Activated CD8-positive, alpha-beta memory T cell treated with anti-CD3 and anti-CD28 coated beads for 48 hours (primary cell): ENCODE measurements around the gene EHD1.

Experiments
- DNase-seq, 3 experiments: peaks; one replicate each; pipeline ENCODE4 v3.0.0-alpha.2; 2020; ENCODE audit warnings: low read depth in 2 of 3, low spot score in 2 of 3

EHD1 gene

DNA sequence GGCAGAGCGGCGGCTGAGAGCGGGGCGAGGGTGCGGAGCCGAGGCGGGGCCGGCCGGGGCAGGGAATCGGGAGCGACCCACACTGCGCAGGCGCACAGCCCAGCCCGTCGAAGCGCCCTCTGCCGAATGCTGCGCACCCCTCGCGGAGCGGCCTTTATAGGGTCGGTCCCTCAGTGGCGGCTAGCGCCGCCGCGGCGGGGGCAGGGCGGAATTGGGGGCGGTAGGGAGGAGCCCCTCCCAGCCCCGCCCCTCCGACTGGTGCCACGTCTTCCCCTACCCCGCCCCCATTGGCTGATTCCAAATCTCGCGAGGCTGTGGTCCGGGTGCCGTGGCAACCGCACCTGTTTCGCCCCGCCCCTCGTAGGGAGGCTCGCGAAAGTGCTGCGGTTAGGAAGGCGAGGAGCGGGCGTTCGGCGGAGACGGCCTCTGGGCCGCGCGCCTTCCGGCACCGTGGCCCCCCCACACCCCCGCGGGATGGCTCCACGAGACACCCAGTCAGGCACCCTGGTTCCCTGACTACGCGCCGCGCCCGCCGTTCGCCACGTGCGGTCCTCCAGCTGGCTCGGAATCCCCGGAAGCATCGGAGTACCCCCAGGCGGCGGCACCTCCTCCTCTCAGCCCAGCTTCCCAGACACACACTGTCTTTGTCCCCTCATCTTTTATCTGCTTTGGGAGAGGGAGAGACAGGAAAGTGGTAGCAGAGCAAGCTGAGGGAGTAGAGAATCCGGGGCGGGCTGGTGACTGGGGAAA is at the start of gene EHD1:
EHD1 (minus strand) TSS at position 128 of the 750 bp plus-strand sequence. CDS start 157 bp downstream, outside the sequence.
- DNase-seq = peak; percentile 99

GRCh38 chr11:64926689-64927088 is 48.3 kb upstream of the EHD1 start:
- no peak for DNase-seq

DNA sequence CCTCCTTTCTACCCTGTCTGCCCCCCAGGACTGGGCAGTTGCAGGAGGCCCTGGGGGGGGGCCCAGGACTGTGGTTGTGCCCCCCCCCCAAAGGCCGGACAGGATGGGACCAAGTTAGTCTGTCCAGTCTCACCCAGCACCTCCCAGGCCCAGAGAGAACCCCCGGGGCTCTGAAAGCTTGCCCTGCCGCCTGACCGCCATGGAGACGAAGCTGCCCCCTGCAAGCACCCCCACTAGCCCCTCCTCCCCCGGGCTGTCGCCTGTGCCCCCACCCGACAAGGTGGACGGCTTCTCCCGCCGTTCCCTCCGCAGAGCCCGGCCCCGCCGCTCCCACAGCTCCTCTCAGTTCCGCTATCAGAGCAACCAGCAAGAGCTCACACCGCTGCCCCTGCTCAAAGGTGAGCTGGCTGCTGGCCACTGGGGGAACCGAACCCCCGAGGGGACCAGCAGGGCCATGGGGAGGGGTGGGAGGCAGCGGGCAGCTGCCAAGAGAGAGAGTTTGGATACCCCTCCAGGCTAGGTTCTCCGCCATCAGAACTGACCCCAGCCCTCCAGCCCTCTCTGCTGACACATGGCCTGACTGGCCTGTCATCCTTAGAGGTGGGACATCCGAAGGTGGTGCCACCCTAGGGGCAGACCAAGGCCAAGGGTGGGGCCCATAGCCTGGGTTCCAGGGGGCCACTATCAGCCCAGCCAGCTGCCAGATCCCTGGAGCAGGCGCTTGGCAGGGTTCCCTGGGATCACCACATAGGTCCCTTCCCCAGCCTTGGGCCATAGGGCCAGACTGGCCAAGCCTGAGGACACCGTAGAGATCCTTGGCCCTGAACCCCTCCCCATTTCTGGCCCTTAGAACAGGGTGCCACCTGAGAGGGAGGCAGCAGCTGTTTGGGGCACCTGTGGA is 47.4 kb upstream of the EHD1 start:
- no peak for DNase-seq

DNA sequence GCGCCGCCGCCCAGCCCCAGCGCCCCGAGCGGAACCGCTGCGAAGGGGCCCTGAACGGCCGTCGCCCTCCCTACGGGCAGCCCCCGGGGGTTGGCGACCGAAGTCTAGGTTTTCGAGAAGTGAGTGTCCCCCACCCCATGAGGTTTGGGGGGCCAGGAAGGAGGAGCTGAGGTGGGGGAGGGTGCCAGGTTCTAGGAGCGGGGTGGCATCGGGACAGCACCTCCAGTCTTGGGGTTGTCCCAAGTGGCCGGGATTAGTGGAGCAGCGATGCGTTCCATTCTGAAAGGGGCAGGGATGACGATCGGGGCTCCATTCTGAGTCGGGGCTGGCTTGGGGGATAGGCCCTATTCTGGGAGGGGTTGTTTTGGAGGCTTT is 46.5 kb upstream of the EHD1 start:
- no peak for DNase-seq

DNA sequence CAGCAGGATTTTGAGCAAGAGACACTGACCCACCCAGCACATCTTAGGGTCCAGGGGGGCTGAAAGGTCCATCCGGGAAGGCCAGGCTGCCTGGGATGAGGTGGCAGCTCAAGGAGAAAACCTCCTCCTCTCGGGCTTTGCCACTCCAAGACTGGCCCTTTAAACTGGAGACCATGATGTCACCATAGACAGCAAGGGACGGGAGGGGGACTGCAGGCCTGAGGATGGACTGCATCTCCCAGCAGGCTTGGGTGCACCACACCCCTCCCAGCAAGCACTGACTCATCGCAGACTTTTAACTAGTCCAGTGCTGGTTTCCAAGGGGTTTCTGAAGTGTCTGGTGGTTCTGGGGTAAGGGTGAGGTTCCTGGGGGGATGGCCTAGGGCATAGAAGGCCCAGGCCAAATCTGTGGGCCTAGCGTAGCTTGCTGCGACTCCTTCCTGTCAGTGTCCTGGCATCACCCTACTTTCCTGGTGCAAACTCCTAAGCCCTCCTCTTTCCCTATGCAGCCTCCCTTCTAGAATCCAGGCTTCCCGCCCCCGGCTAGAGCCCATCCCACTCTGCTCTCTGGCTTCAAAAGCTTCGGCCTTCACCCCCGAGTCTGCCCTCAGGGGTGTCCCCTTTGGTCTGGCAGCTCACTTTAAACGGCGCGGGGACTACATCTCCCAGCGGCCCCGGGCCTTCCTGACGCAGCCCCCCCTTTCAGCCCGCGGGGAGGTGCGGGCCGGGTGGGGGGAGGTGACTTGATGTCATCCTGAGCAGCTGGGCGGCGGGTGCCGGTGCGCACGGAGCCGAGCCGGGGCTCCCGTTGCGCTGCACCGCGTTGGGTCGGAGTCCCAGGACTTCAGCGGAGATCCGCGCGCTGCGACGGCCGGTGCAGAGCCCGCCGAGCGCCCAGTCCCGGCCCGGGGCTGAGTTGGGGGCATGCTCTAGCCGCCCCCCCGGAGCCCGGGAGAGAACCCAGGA is 45.8 kb upstream of the EHD1 start, which contains the start of gene PPP2R5B:
PPP2R5B (plus strand) TSS at position 746 of the 966 bp plus-strand sequence. CDS start 1,046 bp downstream, outside the sequence.
- DNase-seq = peak; percentile 71 to 76 (median 74)

GRCh38 chr11:64923151-64923661 is 44.8 kb upstream of the EHD1 start:
- no peak for DNase-seq

DNA sequence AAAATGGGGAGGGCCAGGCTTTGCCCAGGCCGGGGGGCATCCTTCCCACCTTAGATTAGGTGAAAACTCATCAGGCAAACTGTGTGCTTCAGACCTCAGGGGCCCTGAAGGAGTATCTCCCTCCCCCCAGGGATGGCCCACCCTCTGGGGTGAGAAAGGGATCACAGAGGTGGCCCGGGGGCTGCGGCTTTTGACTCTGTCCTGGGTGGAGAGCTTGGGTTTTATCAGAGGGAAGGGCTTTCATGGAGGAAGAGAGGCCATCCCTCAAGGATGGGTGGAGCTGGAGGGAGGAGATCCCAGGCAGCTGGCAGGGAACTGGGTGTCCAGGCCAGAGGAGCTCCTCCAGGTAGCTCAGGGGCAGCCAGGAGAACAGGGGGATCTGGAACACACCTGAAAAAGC is 43.0 kb upstream of the EHD1 start:
- DNase-seq = no peak

GRCh38 chr11:64920124-64920523 is 41.7 kb upstream of the EHD1 start:
- no peak for DNase-seq

DNA sequence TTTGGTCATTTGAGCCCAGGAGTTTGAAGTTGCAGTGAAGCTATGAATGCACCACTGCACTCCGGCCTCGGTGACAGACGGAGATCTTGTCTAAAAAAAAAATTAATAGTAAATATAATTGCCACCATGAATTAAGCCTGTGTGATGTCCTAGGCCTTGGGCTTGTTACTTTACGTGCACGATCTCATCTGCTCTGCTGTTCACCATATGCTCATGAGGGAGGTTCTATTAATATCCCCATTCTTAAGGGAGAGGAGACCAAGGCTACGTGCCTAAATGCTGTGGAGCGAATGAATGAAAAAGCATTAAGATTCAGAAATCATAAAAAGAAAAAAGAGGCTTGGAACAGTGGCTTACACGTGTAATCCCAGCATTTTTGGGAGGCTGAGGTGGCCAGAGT is 41.2 kb upstream of the EHD1 start:
- DNase-seq = no peak

DNA sequence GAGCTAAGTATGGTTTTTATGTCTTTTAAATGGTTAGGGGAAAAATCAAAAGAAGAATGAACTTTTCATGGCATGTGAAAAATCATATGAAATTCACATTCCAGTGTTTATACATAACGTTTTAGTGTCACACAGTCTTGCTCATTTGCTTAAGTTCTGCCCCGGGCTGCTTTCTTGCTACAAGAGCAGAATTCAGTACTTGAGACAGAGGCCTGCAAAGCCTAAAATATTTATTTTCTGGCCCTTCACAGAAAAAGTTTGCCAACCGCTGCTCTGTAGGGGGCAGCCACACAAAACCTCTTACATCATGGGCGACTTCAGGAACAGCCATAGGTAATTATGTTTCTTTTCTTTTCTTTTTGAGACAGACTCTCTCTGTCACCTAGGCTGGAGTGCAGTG is 39.6 kb upstream of the EHD1 start:
- no peak for DNase-seq

- DNase-seq = no peak
Observed at GRCh38 chr11:64917663-64917995, 39.2 kb upstream of the EHD1 start.

DNA sequence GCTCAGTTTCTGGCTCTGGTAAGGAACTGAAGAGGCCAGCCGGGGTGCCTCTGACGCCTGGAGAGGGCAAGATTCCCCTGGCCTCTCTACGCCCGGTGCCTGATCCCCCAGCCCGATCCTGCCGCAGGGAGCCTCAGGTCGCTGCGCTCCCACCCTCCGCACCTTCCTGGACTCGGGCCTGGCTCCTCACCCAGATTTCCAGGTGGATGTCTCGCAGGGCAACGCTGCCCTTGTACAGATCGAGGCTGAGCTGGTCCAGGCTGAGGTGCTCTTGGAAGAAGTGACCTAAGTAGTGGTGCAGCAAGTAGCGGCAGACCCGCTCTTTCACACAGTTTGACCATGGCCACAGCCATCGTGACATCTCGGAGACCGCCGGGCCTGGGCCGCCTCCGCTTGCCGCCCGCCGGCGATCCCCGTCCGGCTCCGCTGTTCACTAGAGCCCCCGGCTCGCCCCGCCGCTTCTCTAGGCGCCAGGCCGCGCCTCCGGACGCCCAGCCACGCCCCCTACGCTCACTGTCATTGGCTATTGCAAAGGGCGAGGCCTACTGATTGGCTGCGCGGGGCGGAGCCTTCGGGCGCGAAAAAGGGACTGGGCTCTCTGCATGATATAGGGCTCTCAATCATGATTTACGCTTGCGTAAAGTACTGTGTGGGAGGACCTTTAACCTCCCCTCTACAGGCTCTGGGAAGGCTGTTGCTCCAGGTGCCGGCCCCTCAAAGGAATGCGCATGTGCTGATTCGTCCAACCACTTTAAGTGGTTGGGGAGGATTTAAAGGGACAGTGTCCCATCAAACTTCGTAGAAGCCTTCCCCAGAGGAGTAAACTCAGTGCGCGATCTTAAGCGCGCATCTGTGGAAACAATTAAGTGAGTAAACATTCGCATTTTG is 38.6 kb upstream of the EHD1 start, which contains the start of gene ATG2A:
ATG2A (minus strand) TSS at position 435 of the 888 bp plus-strand sequence; CDS start at position 361, 74 bp downstream.
- DNase-seq = peak; percentile 94 to 96 (median 95)

- no peak for DNase-seq
Observed at GRCh38 chr11:64916040-64916774, 37.8 kb upstream of the EHD1 start.

- no peak for DNase-seq
Observed at GRCh38 chr11:64915376-64915887, 37.0 kb upstream of the EHD1 start.

DNA sequence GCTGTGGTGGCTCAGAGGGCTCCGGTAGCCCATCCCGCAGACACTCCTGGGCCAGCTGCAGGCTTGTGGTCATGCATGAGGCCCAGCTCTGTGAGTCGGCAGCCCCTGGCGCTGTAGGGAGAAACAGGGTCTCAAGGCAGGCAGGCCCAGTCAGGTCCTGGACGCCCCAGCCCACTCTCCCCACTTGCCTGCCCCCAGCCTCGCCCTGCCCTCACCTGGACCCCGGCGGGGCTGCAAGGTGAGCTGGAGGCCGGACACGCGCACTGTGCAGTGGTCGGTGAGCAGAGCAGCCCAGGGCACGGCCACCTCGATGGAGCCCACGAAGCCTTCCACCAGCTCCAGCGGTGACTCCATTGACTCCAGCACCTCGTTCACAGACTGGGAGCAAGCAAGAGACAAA is 35.7 kb upstream of the EHD1 start:
- no peak for DNase-seq

GRCh38 chr11:64913171-64913727 is 34.8 kb upstream of the EHD1 start:
- DNase-seq = no peak

DNA sequence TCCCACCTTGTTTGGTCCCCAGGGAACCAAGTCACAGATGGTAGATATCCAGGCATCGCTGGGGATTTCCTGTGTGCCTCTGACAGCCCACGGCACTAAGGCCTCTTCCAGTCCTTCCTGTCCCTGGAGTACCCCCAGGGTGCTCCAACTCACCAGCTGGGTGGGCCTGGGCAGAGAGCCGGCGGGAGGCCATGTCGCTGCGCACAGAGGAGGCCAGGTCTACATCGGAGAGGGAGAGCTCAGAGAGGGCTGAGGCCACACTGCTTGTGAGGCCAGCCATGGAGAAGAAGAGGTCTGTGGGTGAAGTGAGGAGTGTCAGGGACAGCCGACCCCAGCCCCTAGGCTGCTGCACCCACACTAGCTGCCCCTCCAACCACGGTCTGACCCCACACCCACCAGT is 33.3 kb upstream of the EHD1 start:
- no peak for DNase-seq

DNA sequence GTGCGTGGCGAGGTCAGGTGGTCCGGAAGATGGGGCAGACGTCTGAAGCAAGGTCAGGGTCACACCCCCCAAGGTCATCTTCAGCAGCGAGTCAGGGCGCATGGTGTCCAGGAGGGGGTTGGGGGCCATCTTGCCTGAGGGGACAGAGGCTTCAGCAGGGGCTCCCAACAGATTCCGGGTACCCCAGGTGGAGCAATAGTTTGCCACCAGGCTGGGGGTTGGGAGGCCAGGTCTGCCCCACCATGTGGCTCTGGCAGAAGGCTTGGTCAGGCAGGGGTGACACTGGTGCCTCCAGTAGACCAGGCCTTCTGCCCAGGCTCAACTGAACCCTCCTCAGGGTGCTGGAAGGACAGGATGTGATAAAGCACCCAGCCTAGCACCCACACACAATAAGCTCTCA is 32.7 kb upstream of the EHD1 start:
- DNase-seq = no peak
